Prostate gland (tissue), 2 donors: ENCODE results near the gene SH3PXD2A. TPM values are rescaled to one million over a fixed set of nuclear protein-coding genes. Genes with fewer than 3 reads are reported as not detected.

Experiments
- DNase-seq: peaks from one replicate; pipeline ENCODE4 v3.0.0-alpha.2; 2019; ENCODE audit warnings: low spot score
- H3K27ac ChIP-seq, 2 donors: fragments of 200-600 bp; sonication (generic); 2 replicates each; pipeline ENCODE4 v1.5.1; 2017 to 2019
- H3K27me3 ChIP-seq: fragments of 200-600 bp; sonication (generic); replicated peaks from 2 replicates; pipeline ENCODE4 v1.5.1; 2019; ENCODE audit not compliant: insufficient read depth
- H3K36me3 ChIP-seq, 2 donors: fragments of 200-600 bp; sonication (generic); 1 replicate in 1 of 2; 2 replicates in 1 of 2; pipeline versions ENCODE4 v1.5.1 to v1.8.1; 2017 to 2019
- H3K4me1 ChIP-seq: fragments of 200-600 bp; sonication (generic); replicated peaks from 2 replicates; pipeline ENCODE4 v1.5.1; 2019
- H3K4me3 ChIP-seq, 2 donors: fragments of 200-600 bp; sonication (generic); 2 replicates each; pipeline ENCODE4 v1.5.1; 2017 to 2019
- H3K9me3 ChIP-seq: fragments of 200-600 bp; sonication (generic); 2 replicates; pipeline ENCODE4 v1.5.1; 2017
- CTCF ChIP-seq, 4 experiments: fragments of 200-600 bp in 2 of 4; fragments of 450-650 bp in 2 of 4; sonication (generic) in 2 of 4; IDR thresholded peaks; 1 replicate in 3 of 4; 2 replicates in 1 of 4; pipeline ENCODE4 v1.5.1; 2016 to 2019; ENCODE audit warnings: antibody characterized with exemption in 4 of 4, mild to moderate bottlenecking in 2 of 4, moderate library complexity in 2 of 4
- POLR2A ChIP-seq: fragments of 450-650 bp; IDR thresholded peaks from one replicate; pipeline ENCODE4 v1.6.1; 2016; ENCODE audit warnings: antibody characterized with exemption, mild to moderate bottlenecking
- POLR2AphosphoS5 ChIP-seq: sonication (generic); formaldehyde crosslinking; IDR thresholded peaks from one replicate; pipeline ENCODE4 v1.6.1; 2017; ENCODE audit warnings: antibody characterized with exemption
- WGBS: methylation state at CpG from one replicate; pipeline ENCODE4 v1.1.5; 2018; 5-methylcytosine and 5-hydroxymethylcytosine counted together
- intact Hi-C: fragments of 100-400 bp; cut with DNase I; formaldehyde crosslinking; loops from one replicate; pipeline ENCODE4 v1.14.2; 2022
- total RNA-seq, 2 donors: library from RNA; depleted of rRNA; stranded (reverse); fragments of >200 nt; gene quantifications; one replicate each; pipeline ENCODE4 v1.1.0, GENCODE V29; 2016

Gene SH3PXD2A
- total RNA-seq, 2 donors from 2014 or later = 14.2 to 26.4 TPM

- Histone ChIP-seq H3K36me3 (no peaks in the 10 kb centered on the region), H3K4me1 (no peaks in the 10 kb centered on the region), H3K27ac (peak overlapping the region; percentile 47 to 70), H3K4me3 (no peak overlapping the region), H3K27me3 (no peaks in the 10 kb centered on the region), H3K9me3 (no peaks in the 10 kb centered on the region)
- 36% methylated on average over 10 of the region's 10 CpGs for WGBS
- TF ChIP-seq POLR2A (no peak), POLR2AphosphoS5 (no peak), CTCF (IDR thresholded peaks at IDR 0.05) (no peak)
- intact Hi-C loops = no loop called here
- no peak for DNase-seq
Observed at GRCh38 chr10:103759100-103759781, 96.1 kb downstream of the SH3PXD2A start.

GRCh38 chr10:103758294-103758681 lies 97.1 kb downstream of the SH3PXD2A start:
- intact Hi-C loops = no loop called here
- no peaks in the 10 kb centered on the region for H3K27me3 ChIP-seq
- H3K36me3 ChIP-seq = no peaks in the 10 kb centered on the region
- H3K9me3 ChIP-seq = no peaks in the 10 kb centered on the region
- TF ChIP-seq POLR2A = no peak
- no peak for TF ChIP-seq POLR2AphosphoS5
- TF ChIP-seq CTCF (IDR thresholded peaks at IDR 0.05) = no peak
- 42% methylated on average over 2 of the region's 2 CpGs for WGBS
- DNase-seq = no peak
- no peak overlapping the region for H3K4me3 ChIP-seq
- no peaks in the 10 kb centered on the region for H3K4me1 ChIP-seq
- peak overlapping the region; percentile 47 to 70 for H3K27ac ChIP-seq

GRCh38 chr10:103757531-103758293 lies 97.7 kb downstream of the SH3PXD2A start:
- Histone ChIP-seq H3K27ac (peak overlapping the region; percentile 47 to 70), H3K27me3 (no peaks in the 10 kb centered on the region), H3K9me3 (no peaks in the 10 kb centered on the region), H3K4me3 (no peak overlapping the region), H3K4me1 (no peaks in the 10 kb centered on the region), H3K36me3 (no peaks in the 10 kb centered on the region)
- intact Hi-C loops = no loop called here
- peak; percentile 56 for DNase-seq
- WGBS = 32% methylated on average over 18 of the region's 18 CpGs
- TF ChIP-seq CTCF (IDR thresholded peaks at IDR 0.05) = no peak
- TF ChIP-seq POLR2AphosphoS5 = peak; percentile 35
- TF ChIP-seq POLR2A = no peak

- Histone ChIP-seq H3K9me3 (no peaks in the 10 kb centered on the region), H3K4me1 (no peaks in the 10 kb centered on the region), H3K4me3 (no peak overlapping the region), H3K27me3 (no peaks in the 10 kb centered on the region), H3K36me3 (no peaks in the 10 kb centered on the region), H3K27ac (no peak overlapping the region)
- no peak for DNase-seq
- WGBS = 87% methylated on average over 8 of the region's 8 CpGs
- intact Hi-C loops = no loop called here
- TF ChIP-seq POLR2A (no peak), POLR2AphosphoS5 (no peak), CTCF (IDR thresholded peaks at IDR 0.05) (no peak)
Observed at GRCh38 chr10:103756277-103756869, 99.0 kb downstream of the SH3PXD2A start.
